Measurements from ENCODE around the gene PTPRM. TPM values are rescaled to one million over a fixed set of nuclear protein-coding genes. Genes with fewer than 3 reads are reported as not detected.

PTPRM gene
- polyA plus RNA-seq, 2 of the 4 experiments (the other 2 are of a cell fraction), result 44.5 to 199 TPM

DNA sequence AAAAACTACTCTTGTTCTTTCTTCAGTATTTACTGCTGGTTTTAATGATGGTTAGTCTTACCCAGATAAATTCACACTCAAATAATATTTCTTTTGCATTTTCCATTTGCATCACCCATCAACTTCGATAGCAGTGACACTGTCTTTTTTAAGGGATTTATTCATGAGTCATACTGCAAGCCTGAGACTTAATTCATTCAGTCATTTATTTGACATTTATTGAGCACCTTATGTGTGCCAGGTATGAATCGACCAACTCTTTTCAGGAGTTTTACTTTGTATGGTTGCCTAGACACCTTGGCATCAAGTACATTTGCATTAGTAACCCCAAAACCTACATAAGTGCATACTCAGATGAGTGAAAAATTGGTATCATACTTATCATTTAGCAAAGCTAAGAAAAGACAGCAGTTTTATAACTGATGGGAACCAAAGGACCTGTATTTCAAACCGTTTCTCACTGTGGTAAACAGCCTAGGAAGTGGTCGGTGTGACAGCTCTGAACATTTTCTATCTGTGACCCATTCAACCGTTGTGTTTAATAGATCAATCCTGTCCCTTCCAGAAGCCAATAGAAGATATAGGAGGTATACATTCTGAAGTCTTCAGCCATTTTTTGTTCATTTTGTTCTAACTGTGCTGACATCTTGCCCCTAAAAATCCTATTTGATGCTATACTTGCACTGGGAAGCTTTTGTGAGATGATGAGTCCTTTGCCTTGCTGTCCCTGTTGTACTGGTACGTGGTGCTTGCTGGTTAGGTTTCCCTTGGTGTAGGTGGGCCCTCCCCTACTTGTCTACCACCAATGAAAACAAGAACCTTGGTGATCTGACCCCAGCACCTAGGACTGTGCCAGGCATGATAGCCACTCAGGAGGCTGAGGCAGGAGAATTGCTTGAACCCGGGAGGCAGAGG, 557.4 kb downstream of the PTPRM start:
- peak in 1 of 2 experiments; percentile 45; a peak in 3 of 6 replicates for ATAC-seq
- peaks cover 50% of the 10 kb centered on the region for H3K4me1 ChIP-seq

GRCh38 chr18:8130096-8130495, 563.0 kb downstream of the PTPRM start:
- FAIRE-seq, result no peak
- Histone ChIP-seq H3K4me1 (peaks cover 6% of the 10 kb centered on the region), H3K4me3 (no peak overlapping the region), H3K4me2 (no peak overlapping the region), H3K9me3 (no peaks in the 10 kb centered on the region), H3K27ac (no peak overlapping the region)
- WGBS (ENCODE audit: missing lambda C conversion rate), result 79% methylated on average over 5 of the region's 5 CpGs
- POLR2A ChIA-PET, result no interaction called here
- DNase-seq (ENCODE audit: low read depth in 1 of 2, low spot score in 1 of 2), result no peak
- TF ChIP-seq TFCP2L1 (CRISPR knock-in tag; IDR thresholded peaks at IDR 0.05), result no peak
- TF ChIP-seq NFE2L2 (conservative IDR thresholded peaks at IDR 0.05; ENCODE audit: low read length), result no peak
- peak; percentile 65 for TF ChIP-seq REST (IDR thresholded peaks at IDR 0.05)
- CTCF ChIA-PET, result no interaction called here
- no peak for ATAC-seq

More for the DNA sequence above, 557.4 kb downstream of the PTPRM start:
- DNase-seq (ENCODE audit: low read depth in 1 of 2, low spot score in 1 of 2) (no peak), FAIRE-seq (no peak)
- TF ChIP-seq FOSL2 (IDR thresholded peaks at IDR 0.05) (no peak), FOSL2 (CRISPR knock-in tag; IDR thresholded peaks at IDR 0.05) (peak; percentile 30; the same call in 1 of the 2 replicates), NR3C1 (IDR thresholded peaks at IDR 0.05) (no peak), POLR2AphosphoS2 (conservative IDR thresholded peaks at IDR 0.05; ENCODE audit: low read length) (no peak), GATA3 (IDR thresholded peaks at IDR 0.05; ENCODE audit: borderline replicate concordance) (no peak), HMGXB4 (CRISPR knock-in tag; IDR thresholded peaks at IDR 0.05; ENCODE audit: borderline replicate concordance) (no peak)
- no peaks in the 10 kb centered on the region for H3K9me3 ChIP-seq
- ChIA-PET POLR2A (no interaction called here), CTCF (interaction anchor here (0.7 to 1.5 kb wide), 2 partner anchors 10 to 1317 kb away, joined by 3 to 6 read pairs; no protein-coding TSS in a partner anchor)
- H3K4me3 ChIP-seq, result no peak overlapping the region
- H3K4me2 ChIP-seq, result peak overlapping the region; percentile 51
- WGBS (ENCODE audit: missing lambda C conversion rate), result 51% methylated on average over 6 of the region's 7 CpGs
- H3K27ac ChIP-seq, result peak overlapping the region; percentile 68 to 82; a peak in 5 of 6 replicates

DNA sequence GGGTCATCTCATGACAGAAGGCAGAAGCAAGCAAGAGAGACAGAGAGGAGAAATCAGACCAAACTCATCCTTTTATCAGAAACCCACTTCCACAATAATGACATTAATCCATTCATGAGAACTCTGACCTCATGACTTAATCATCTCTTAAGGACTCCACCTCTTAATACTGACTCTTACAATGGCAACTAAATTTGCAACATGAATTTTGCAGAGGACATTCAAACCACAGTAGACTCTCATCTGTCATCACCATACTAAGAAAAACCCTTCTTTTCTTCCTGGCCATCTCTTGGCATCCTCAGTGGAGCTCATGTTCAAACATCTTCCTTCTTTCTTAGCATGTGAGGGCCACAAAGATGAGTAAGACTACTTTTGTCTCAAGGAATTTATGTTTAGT, 565.9 kb downstream of the PTPRM start:
- FAIRE-seq, result no peak
- no peaks in the 10 kb centered on the region for H3K9me3 ChIP-seq
- H3K4me2 ChIP-seq, result no peak overlapping the region
- CTCF ChIA-PET, result no interaction called here
- no peaks in the 10 kb centered on the region for H3K4me1 ChIP-seq
- POLR2A ChIA-PET, result no interaction called here
- H3K27ac ChIP-seq, result no peak overlapping the region
- no peak overlapping the region for H3K4me3 ChIP-seq
- ATAC-seq, result no peak
- TF ChIP-seq, protein P1, sequence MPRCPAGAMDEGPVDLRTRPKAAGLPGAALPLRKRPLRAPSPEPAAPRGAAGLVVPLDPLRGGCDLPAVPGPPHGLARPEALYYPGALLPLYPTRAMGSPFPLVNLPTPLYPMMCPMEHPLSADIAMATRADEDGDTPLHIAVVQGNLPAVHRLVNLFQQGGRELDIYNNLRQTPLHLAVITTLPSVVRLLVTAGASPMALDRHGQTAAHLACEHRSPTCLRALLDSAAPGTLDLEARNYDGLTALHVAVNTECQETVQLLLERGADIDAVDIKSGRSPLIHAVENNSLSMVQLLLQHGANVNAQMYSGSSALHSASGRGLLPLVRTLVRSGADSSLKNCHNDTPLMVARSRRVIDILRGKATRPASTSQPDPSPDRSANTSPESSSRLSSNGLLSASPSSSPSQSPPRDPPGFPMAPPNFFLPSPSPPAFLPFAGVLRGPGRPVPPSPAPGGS (IDR thresholded peaks at IDR 0.05), result no peak
- TF ChIP-seq HOXB13 (CRISPR knock-in tag; IDR thresholded peaks at IDR 0.05; ENCODE audit: low read depth) (no peak), E2F6 (IDR thresholded peaks at IDR 0.05; ENCODE audit: borderline replicate concordance, low read depth) (no peak), JUNB (IDR thresholded peaks at IDR 0.05) (no peak), FOSL2 (IDR thresholded peaks at IDR 0.05) (no peak), FOSL2 (CRISPR knock-in tag; IDR thresholded peaks at IDR 0.05) (no peak)
- DNase-seq (ENCODE audit: low read depth in 1 of 2, low spot score in 1 of 2), result no peak
